ENCODE measurements around the gene TMEM184C. TPM values are rescaled to one million over a fixed set of nuclear protein-coding genes. Genes with fewer than 3 reads are reported as not detected.

The TMEM184C gene
- total RNA-seq, 2 experiments from 2014 or later = 15.8 to 17.6 TPM

DNA sequence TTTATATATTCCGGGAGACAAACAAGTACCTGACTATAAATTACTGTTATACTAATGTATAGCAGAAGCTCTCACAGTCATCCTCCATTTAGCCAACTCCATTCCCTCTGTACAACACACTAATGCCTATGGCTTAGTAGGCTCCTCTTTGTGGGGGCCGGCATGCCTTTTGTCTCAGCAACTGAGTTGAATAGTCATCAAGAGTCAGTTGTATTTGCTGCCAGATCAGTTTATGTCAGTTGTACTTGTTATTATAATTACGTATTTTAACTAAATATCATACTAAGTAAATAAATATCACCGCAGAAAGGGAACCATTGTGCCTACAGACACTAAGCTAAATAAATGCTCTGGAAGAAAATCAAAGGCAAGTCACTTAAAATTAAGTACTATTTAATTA, 56.9 kb downstream of the TMEM184C start:
- intact Hi-C loops (cut with micrococcal nuclease; ENCODE audit: unreplicated experiment) = no loop called here
- Histone ChIP-seq H3K9me2 (ENCODE audit: insufficient read depth, low read length) (no peaks in the 10 kb centered on the region), H3K27ac (ENCODE audit: low read depth, low read length, poor library complexity, severe bottlenecking) (no peak overlapping the region), H3K4me2 (ENCODE audit: low read length) (no peak overlapping the region), H4K20me1 (ENCODE audit: insufficient read depth, low read length) (peaks cover 3% of the 10 kb centered on the region; the same call in 1 of the 2 replicates), H3K4me1 (ENCODE audit: insufficient read depth, low read length, poor library complexity, severe bottlenecking) (no peaks in the 10 kb centered on the region), H3K4me3 (ENCODE audit: low read depth, low read length, poor library complexity, severe bottlenecking) (no peak overlapping the region), H2AFZ (ENCODE audit: low read length) (no peak overlapping the region), H3K9me3 (ENCODE audit: low read length) (no peaks in the 10 kb centered on the region), H3K79me2 (ENCODE audit: insufficient read depth, low read depth, low read length) (no peaks in the 10 kb centered on the region), H3K36me3 (ENCODE audit: insufficient read depth, low read length) (peaks cover 61% of the 10 kb centered on the region)
- no TSS peak for BruUV-seq (replicated peaks)
- no peak for TF ChIP-seq EZH2phosphoT487 (IDR thresholded peaks at IDR 0.05; ENCODE audit: borderline replicate concordance, low read depth, low read length)
- TF ChIP-seq, protein P1, sequence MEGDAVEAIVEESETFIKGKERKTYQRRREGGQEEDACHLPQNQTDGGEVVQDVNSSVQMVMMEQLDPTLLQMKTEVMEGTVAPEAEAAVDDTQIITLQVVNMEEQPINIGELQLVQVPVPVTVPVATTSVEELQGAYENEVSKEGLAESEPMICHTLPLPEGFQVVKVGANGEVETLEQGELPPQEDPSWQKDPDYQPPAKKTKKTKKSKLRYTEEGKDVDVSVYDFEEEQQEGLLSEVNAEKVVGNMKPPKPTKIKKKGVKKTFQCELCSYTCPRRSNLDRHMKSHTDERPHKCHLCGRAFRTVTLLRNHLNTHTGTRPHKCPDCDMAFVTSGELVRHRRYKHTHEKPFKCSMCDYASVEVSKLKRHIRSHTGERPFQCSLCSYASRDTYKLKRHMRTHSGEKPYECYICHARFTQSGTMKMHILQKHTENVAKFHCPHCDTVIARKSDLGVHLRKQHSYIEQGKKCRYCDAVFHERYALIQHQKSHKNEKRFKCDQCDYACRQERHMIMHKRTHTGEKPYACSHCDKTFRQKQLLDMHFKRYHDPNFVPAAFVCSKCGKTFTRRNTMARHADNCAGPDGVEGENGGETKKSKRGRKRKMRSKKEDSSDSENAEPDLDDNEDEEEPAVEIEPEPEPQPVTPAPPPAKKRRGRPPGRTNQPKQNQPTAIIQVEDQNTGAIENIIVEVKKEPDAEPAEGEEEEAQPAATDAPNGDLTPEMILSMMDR (conservative IDR thresholded peaks at IDR 0.05; ENCODE audit: low read length) = no peak
- CTCF ChIA-PET (ENCODE audit: unreplicated experiment) = no interaction called here
- POLR2A ChIA-PET = interaction anchor here (0.6 to 1.2 kb wide), 2 partner anchors 15 to 137 kb away, joined by 3 read pairs; no protein-coding TSS in a partner anchor
- no peak for DNase-seq (ENCODE audit: low spot score)

DNA sequence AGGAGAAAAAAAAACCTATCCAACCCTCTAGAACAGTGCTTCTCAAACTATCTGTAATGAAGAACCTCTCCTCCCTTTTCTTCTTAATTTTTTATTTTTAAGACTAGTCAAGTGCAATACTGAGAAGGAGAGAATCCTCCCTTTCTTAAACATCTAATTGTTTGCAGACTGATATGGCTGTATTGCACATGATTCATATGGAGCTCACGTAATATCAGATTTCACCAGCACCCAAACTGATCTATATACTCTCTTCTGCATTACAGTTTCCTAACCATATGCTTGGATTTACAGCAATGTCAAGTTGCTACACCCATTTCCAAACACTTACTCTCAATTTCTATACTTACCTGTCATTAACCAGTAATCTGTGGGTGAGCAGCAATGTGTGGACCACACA, 57.3 kb downstream of the TMEM184C start:
- H3K9me3 ChIP-seq (ENCODE audit: low read length) = no peaks in the 10 kb centered on the region
- peaks cover 3% of the 10 kb centered on the region; the same call in 1 of the 2 replicates for H4K20me1 ChIP-seq (ENCODE audit: insufficient read depth, low read length)
- POLR2A ChIA-PET = interaction anchor here (0.6 to 1.2 kb wide), 2 partner anchors 15 to 136 kb away, joined by 3 read pairs; no protein-coding TSS in a partner anchor
- H3K36me3 ChIP-seq (ENCODE audit: insufficient read depth, low read length) = peaks cover 65% of the 10 kb centered on the region
- 0 out of 2 replicates have a peak, but pooled peaks cover 1% of the 10 kb centered on the region for H3K79me2 ChIP-seq (ENCODE audit: insufficient read depth, low read depth, low read length)
- no peak for TF ChIP-seq EZH2phosphoT487 (IDR thresholded peaks at IDR 0.05; ENCODE audit: borderline replicate concordance, low read depth, low read length)
- TF ChIP-seq, protein P1 (conservative IDR thresholded peaks at IDR 0.05; ENCODE audit: low read length) = no peak
- CTCF ChIA-PET (ENCODE audit: unreplicated experiment) = no interaction called here
- no peak for DNase-seq (ENCODE audit: low spot score)
- H3K4me2 ChIP-seq (ENCODE audit: low read length) = no peak overlapping the region
- no peaks in the 10 kb centered on the region for H3K9me2 ChIP-seq (ENCODE audit: insufficient read depth, low read length)
- H3K4me1 ChIP-seq (ENCODE audit: insufficient read depth, low read length, poor library complexity, severe bottlenecking) = no peaks in the 10 kb centered on the region
- H3K4me3 ChIP-seq (ENCODE audit: low read depth, low read length, poor library complexity, severe bottlenecking) = no peak overlapping the region
- H2AFZ ChIP-seq (ENCODE audit: low read length) = no peak overlapping the region
- BruUV-seq (replicated peaks) = no TSS peak
- intact Hi-C loops (cut with micrococcal nuclease; ENCODE audit: unreplicated experiment) = no loop called here
- no peak overlapping the region for H3K27ac ChIP-seq (ENCODE audit: low read depth, low read length, poor library complexity, severe bottlenecking)

- intact Hi-C loops (cut with micrococcal nuclease; ENCODE audit: unreplicated experiment) = no loop called here
- DNase-seq (ENCODE audit: low spot score) = no peak
- Histone ChIP-seq H3K27ac (ENCODE audit: low read depth, low read length, poor library complexity, severe bottlenecking) (no peak overlapping the region), H3K9me3 (ENCODE audit: low read length) (no peaks in the 10 kb centered on the region), H2AFZ (ENCODE audit: low read length) (no peak overlapping the region), H3K4me1 (ENCODE audit: insufficient read depth, low read length, poor library complexity, severe bottlenecking) (peaks cover 8% of the 10 kb centered on the region), H3K79me2 (ENCODE audit: insufficient read depth, low read depth, low read length) (peaks cover 24% of the 10 kb centered on the region; the same call in 1 of the 2 replicates), H3K4me2 (ENCODE audit: low read length) (no peak overlapping the region), H3K4me3 (ENCODE audit: low read depth, low read length, poor library complexity, severe bottlenecking) (no peak overlapping the region), H4K20me1 (ENCODE audit: insufficient read depth, low read length) (peaks cover 9% of the 10 kb centered on the region; the same call in 1 of the 2 replicates), H3K9me2 (ENCODE audit: insufficient read depth, low read length) (no peaks in the 10 kb centered on the region), H3K36me3 (ENCODE audit: insufficient read depth, low read length) (peaks cover 55% of the 10 kb centered on the region)
- no peak for TF ChIP-seq EZH2phosphoT487 (IDR thresholded peaks at IDR 0.05; ENCODE audit: borderline replicate concordance, low read depth, low read length)
- TF ChIP-seq, protein P1 (conservative IDR thresholded peaks at IDR 0.05; ENCODE audit: low read length) = no peak
- CTCF ChIA-PET (ENCODE audit: unreplicated experiment) = no interaction called here
- POLR2A ChIA-PET = no interaction called here
- no TSS peak for BruUV-seq (replicated peaks)
These were observed 60.9 kb downstream of the TMEM184C start for GRCh38 chr4:147678106-147678505.

All from OCI-LY7 (cell line).